HepG2 (cell line): ENCODE measurements around the gene PFDN5. TPM values are rescaled to one million over a fixed set of nuclear protein-coding genes. Genes with fewer than 3 reads are reported as not detected.

Experiments used
- REPIN1 ChIP-seq: sonication (generic); formaldehyde crosslinking; IDR thresholded peaks from 2 replicates; pipeline ENCODE4 v1.8.0; 2022; ENCODE audit warnings: missing genetic modification reagents, low read depth, mild to moderate bottlenecking, borderline replicate concordance
- SRF ChIP-seq: IDR thresholded peaks from 2 replicates; pipeline ENCODE4 v1.6.1; 2011; ENCODE audit warnings: mild to moderate bottlenecking, low read depth, low read length, moderate library complexity
- TBL1XR1 ChIP-seq: fragments of 150-350 bp; IDR thresholded peaks from 2 replicates; pipeline ENCODE4 v1.6.1; 2014; ENCODE audit warnings: borderline replicate concordance, low read length; ENCODE audit not compliant: partially characterized antibody
- TOE1 ChIP-seq: sonication (generic); formaldehyde crosslinking; IDR thresholded peaks from 2 replicates; pipeline ENCODE4 v1.4.0; 2020; ENCODE audit warnings: mild to moderate bottlenecking, missing genetic modification reagents
- XRCC5 ChIP-seq: fragments of 200-400 bp; formaldehyde crosslinking; optimal IDR thresholded peaks from 2 replicates; pipeline ENCODE3; 2017; ENCODE audit warnings: mild to moderate bottlenecking, low read length
- ZNF101 ChIP-seq: sonication (generic); formaldehyde crosslinking; IDR thresholded peaks from 2 replicates; pipeline ENCODE4 v1.4.0; 2020; ENCODE audit warnings: mild to moderate bottlenecking, low read depth, missing genetic modification reagents, borderline replicate concordance
- ZNF354B ChIP-seq: sonication (generic); formaldehyde crosslinking; IDR thresholded peaks from 2 replicates; pipeline ENCODE4 v1.8.0; 2022; ENCODE audit warnings: mild to moderate bottlenecking, missing genetic modification reagents
- ZNF530 ChIP-seq: sonication (generic); formaldehyde crosslinking; IDR thresholded peaks from 2 replicates; pipeline ENCODE4 v1.5.0; 2020; ENCODE audit warnings: low read depth, mild to moderate bottlenecking, missing genetic modification reagents
- ZNF543 ChIP-seq: sonication (generic); formaldehyde crosslinking; IDR thresholded peaks from 2 replicates; pipeline ENCODE4 v1.4.0; 2020; ENCODE audit warnings: mild to moderate bottlenecking, missing genetic modification reagents
- ZNF552 ChIP-seq: sonication (generic); formaldehyde crosslinking; IDR thresholded peaks from 2 replicates; pipeline ENCODE4 v1.9.0; 2022; ENCODE audit warnings: missing genetic modification reagents, mild to moderate bottlenecking, borderline replicate concordance
- ZNF614 ChIP-seq: IDR thresholded peaks from 2 replicates; pipeline ENCODE4 v1.6.1; 2018; ENCODE audit warnings: missing biosample characterization, missing genetic modification reagents, inconsistent platforms, borderline replicate concordance
- polyA plus RNA-seq, 8 experiments: library from polyadenylated mRNA; depleted of rRNA in 3 of 8; stranded (reverse) in 7 of 8; unstranded in 1 of 8; fragments of >200 nt; fragmentation: Illumina TruSeq in 4 of 8; extraction: Trizol in 4 of 8; gene quantifications; 2 replicates each; pipeline versions ENCODE4 v1.2.1 to v1.2.3, GENCODE V29; 2011 to 2016; ENCODE audit warnings: low read depth in 4 of 8, missing spikeins in 1 of 8, mixed read lengths in 1 of 8; ENCODE audit not compliant: insufficient read depth in 1 of 8
- total RNA-seq, 5 experiments: library from RNA; depleted of rRNA; stranded (reverse); fragments of >200 nt; fragmentation: Illumina TruSeq; extraction: Trizol; gene quantifications; 2 replicates each; pipeline ENCODE4 v1.2.3, GENCODE V29; 2016; ENCODE audit warnings: low read depth in 1 of 5
- TF ChIP-seq, protein P1 (sequence below): sonication (generic); formaldehyde crosslinking; IDR thresholded peaks from 2 replicates; pipeline ENCODE4 v1.4.0; 2020; ENCODE audit warnings: missing genetic modification reagents
- TF ChIP-seq, protein P2 (sequence below): sonication (generic); formaldehyde crosslinking; IDR thresholded peaks from 2 replicates; pipeline ENCODE4 v1.5.0; 2020; ENCODE audit warnings: missing genetic modification reagents, mild to moderate bottlenecking, borderline replicate concordance
- TF ChIP-seq, protein P3 (sequence below): sonication (generic); formaldehyde crosslinking; IDR thresholded peaks from 2 replicates; pipeline ENCODE4 v1.4.0; 2020; ENCODE audit warnings: missing genetic modification reagents
- TF ChIP-seq, protein P4 (sequence below): fragments of 450-650 bp; IDR thresholded peaks from 2 replicates; pipeline ENCODE4 v1.6.1; 2016
- TF ChIP-seq, protein P5 (sequence below): sonication (generic); formaldehyde crosslinking; IDR thresholded peaks from 2 replicates; pipeline ENCODE4 v1.4.0; 2020; ENCODE audit warnings: missing genetic modification reagents
- TF ChIP-seq, protein P6 (sequence below): sonication (generic); formaldehyde crosslinking; IDR thresholded peaks from 2 replicates; pipeline ENCODE4 v1.9.0; 2021; ENCODE audit warnings: missing genetic modification reagents, borderline replicate concordance
- TF ChIP-seq, protein P7 (sequence below): IDR thresholded peaks from 2 replicates; pipeline ENCODE4 v1.6.1; 2018; ENCODE audit warnings: missing genetic modification reagents, mild to moderate bottlenecking, missing compliant biosample characterization

The PFDN5 gene
- total and polyA plus RNA-seq, 2 of the 13 experiments (the other 11 are each of a cell fraction or from before 2014, with no cell fraction given) = 449 to 462 TPM

DNA sequence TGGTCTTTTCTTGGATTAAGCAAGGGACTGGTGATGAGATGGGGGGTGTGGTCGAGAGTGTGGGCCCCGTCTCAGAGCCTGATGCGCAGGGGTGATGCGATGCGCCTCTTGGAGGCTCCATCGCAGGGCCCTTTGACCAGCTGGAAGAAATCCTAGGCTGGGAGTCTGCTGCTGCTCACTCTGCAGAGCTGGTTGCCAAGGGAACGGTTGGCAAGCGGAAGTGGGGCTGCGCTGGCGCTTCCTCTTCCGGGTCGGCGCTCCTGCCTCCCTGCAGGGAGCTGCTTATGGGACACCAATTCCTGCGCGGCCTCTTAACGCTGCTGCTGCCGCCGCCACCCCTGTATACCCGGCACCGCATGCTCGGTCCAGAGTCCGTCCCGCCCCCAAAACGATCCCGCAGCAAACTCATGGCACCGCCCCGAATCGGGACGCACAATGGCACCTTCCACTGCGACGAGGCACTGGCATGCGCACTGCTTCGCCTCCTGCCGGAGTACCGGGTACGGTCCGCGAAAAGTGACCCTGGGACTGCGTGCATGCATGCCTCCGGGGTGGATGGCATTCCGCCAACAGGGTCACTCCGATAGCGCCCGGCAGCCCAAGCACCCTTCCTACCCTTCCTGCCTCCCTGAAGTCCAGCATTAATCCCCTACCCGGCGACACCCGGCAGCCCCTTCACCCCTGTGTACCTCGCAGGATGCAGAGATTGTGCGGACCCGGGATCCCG is 4.3 kb downstream of the PFDN5 start, which contains the start of gene MYG1 (continued):
- TF ChIP-seq, protein P1, sequence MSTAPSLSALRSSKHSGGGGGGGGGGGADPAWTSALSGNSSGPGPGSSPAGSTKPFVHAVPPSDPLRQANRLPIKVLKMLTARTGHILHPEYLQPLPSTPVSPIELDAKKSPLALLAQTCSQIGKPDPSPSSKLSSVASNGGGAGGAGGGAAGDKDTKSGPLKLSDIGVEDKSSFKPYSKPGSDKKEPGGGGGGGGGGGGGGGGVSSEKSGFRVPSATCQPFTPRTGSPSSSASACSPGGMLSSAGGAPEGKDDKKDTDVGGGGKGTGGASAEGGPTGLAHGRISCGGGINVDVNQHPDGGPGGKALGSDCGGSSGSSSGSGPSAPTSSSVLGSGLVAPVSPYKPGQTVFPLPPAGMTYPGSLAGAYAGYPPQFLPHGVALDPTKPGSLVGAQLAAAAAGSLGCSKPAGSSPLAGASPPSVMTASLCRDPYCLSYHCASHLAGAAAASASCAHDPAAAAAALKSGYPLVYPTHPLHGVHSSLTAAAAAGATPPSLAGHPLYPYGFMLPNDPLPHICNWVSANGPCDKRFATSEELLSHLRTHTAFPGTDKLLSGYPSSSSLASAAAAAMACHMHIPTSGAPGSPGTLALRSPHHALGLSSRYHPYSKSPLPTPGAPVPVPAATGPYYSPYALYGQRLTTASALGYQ (CRISPR knock-in tag) = no peak
- TF ChIP-seq, protein P2, sequence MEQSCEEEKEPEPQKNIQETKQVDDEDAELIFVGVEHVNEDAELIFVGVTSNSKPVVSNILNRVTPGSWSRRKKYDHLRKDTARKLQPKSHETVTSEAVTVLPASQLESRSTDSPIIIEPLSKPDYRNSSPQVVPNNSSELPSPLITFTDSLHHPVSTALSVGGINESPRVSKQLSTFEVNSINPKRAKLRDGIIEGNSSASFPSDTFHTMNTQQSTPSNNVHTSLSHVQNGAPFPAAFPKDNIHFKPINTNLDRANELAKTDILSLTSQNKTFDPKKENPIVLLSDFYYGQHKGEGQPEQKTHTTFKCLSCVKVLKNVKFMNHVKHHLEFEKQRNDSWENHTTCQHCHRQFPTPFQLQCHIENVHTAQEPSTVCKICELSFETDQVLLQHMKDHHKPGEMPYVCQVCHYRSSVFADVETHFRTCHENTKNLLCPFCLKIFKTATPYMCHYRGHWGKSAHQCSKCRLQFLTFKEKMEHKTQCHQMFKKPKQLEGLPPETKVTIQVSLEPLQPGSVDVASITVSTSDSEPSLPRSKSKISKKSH (CRISPR knock-in tag) = 0 out of 2 replicates have a peak, but pooled peaks have one; percentile 71
- TF ChIP-seq ZNF101 = 0 out of 2 replicates have a peak, but pooled peaks have one; percentile 26
- no peak for TF ChIP-seq TBL1XR1
- TF ChIP-seq, protein P3, sequence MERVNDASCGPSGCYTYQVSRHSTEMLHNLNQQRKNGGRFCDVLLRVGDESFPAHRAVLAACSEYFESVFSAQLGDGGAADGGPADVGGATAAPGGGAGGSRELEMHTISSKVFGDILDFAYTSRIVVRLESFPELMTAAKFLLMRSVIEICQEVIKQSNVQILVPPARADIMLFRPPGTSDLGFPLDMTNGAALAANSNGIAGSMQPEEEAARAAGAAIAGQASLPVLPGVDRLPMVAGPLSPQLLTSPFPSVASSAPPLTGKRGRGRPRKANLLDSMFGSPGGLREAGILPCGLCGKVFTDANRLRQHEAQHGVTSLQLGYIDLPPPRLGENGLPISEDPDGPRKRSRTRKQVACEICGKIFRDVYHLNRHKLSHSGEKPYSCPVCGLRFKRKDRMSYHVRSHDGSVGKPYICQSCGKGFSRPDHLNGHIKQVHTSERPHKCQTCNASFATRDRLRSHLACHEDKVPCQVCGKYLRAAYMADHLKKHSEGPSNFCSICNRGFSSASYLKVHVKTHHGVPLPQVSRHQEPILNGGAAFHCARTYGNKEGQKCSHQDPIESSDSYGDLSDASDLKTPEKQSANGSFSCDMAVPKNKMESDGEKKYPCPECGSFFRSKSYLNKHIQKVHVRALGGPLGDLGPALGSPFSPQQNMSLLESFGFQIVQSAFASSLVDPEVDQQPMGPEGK (CRISPR knock-in tag) = peak; percentile 76
- TF ChIP-seq, protein P4, sequence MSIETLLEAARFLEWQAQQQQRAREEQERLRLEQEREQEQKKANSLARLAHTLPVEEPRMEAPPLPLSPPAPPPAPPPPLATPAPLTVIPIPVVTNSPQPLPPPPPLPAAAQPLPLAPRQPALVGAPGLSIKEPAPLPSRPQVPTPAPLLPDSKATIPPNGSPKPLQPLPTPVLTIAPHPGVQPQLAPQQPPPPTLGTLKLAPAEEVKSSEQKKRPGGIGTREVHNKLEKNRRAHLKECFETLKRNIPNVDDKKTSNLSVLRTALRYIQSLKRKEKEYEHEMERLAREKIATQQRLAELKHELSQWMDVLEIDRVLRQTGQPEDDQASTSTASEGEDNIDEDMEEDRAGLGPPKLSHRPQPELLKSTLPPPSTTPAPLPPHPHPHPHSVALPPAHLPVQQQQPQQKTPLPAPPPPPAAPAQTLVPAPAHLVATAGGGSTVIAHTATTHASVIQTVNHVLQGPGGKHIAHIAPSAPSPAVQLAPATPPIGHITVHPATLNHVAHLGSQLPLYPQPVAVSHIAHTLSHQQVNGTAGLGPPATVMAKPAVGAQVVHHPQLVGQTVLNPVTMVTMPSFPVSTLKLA = peak; percentile 75
- TF ChIP-seq SRF = no peak
- TF ChIP-seq ZNF530 (CRISPR knock-in tag) = no peak
- TF ChIP-seq REPIN1 (CRISPR knock-in tag) = peak; percentile 81; the same call in 1 of the 2 replicates
- peak; percentile 27 for TF ChIP-seq XRCC5
- TF ChIP-seq TOE1 (CRISPR knock-in tag) = no peak
- TF ChIP-seq, protein P5, sequence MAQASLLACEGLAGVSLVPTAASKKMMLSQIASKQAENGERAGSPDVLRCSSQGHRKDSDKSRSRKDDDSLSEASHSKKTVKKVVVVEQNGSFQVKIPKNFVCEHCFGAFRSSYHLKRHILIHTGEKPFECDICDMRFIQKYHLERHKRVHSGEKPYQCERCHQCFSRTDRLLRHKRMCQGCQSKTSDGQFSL (CRISPR knock-in tag) = no peak
- TF ChIP-seq, protein P6, sequence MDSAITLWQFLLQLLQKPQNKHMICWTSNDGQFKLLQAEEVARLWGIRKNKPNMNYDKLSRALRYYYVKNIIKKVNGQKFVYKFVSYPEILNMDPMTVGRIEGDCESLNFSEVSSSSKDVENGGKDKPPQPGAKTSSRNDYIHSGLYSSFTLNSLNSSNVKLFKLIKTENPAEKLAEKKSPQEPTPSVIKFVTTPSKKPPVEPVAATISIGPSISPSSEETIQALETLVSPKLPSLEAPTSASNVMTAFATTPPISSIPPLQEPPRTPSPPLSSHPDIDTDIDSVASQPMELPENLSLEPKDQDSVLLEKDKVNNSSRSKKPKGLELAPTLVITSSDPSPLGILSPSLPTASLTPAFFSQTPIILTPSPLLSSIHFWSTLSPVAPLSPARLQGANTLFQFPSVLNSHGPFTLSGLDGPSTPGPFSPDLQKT (CRISPR knock-in tag) = no peak
- TF ChIP-seq ZNF354B (CRISPR knock-in tag) = peak; percentile 77; the same call in 1 of the 2 replicates
- TF ChIP-seq ZNF552 = 0 out of 2 replicates have a peak, but pooled peaks have one; percentile 67
- 0 out of 2 replicates have a peak, but pooled peaks have one; percentile 38 for TF ChIP-seq ZNF614 (CRISPR knock-in tag)
- TF ChIP-seq ZNF543 (CRISPR knock-in tag) = 0 out of 2 replicates have a peak, but pooled peaks have one; percentile 74
- TF ChIP-seq, protein P7, sequence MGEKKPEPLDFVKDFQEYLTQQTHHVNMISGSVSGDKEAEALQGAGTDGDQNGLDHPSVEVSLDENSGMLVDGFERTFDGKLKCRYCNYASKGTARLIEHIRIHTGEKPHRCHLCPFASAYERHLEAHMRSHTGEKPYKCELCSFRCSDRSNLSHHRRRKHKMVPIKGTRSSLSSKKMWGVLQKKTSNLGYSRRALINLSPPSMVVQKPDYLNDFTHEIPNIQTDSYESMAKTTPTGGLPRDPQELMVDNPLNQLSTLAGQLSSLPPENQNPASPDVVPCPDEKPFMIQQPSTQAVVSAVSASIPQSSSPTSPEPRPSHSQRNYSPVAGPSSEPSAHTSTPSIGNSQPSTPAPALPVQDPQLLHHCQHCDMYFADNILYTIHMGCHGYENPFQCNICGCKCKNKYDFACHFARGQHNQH (CRISPR knock-in tag) = peak; percentile 76
